Embryonic facial prominence (tissue), 1 donor: ENCODE data around the gene PSMD3.
"Not testable (repeated sequence)": the region's sequence is repeated elsewhere in the genome, so short reads cannot be mapped to it uniquely, and the experiment has no call there.

ENCODE experiments used
- DNase-seq: peaks from one replicate; pipeline ENCODE4 v3.0.0-alpha.2; 2016; ENCODE audit errors: extremely low spot score

The PSMD3 gene

DNA sequence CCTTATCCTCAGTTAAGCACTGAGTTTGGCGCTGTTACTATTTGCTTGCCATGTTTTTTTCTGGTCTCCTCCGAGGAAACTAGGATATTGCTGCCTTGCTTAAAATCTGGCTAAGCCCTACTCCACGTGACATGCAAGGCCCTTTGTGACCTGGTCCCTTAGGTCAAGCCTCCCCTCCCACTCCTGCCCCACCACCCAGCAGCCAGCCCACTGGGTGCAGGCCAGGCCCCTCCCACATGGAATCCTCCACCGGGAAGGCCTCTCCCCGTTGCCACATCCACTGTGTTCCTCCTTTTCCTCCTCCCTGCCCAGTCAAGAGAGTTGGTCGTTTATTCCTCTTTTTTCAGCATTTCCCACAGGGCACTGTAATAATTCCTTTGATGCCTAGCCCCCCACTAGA, 16.2 kb downstream of the PSMD3 start:
- DNase-seq, result no peak

DNA sequence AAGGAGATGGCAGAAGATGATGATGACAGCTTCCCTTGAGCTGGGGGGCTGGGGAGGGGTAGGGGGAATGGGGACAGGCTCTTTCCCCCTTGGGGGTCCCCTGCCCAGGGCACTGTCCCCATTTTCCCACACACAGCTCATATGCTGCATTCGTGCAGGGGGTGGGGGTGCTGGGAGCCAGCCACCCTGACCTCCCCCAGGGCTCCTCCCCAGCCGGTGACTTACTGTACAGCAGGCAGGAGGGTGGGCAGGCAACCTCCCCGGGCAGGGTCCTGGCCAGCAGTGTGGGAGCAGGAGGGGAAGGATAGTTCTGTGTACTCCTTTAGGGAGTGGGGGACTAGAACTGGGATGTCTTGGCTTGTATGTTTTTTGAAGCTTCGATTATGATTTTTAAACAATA, 16.9 kb downstream of the PSMD3 start:
- DNase-seq, result no peak

DNA sequence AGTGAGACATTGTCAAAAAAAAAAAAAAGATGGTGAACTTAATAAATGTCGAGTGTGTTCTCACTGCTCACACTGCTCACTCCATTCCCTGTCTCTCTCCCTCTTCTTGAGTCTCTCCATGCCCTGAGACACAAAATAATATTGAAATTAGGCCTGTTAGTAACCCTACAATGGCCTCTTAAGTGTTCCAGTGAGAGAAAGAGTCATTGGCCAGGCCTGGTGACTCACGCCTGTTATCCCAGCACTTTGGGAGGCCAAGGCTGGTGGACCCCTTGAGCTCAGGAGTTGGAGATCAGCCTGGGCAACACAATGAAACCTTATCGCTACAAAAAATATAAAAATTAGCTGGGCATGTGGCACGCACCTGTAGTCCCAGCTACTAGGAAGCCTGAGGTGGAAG, 18.5 kb downstream of the PSMD3 start:
- DNase-seq, result no peak

DNA sequence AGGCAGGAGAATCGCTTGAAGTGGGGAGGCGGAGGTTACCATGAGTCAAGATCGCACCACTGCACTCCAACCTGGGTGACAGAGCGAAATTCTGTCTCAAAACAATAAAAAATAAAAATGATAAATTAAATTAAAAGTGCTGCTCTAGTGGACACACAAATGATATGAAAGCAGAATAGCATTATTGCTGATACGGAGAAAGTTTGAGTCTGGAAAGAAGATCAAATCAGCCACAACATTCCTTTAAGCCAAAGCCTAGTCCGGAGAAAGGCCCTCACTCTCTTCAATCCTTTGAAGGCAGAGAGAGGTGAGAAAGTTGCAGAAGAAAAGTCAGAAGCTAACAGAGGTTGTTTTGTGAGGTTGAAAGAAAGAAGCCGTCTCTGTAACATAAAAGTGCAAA, 19.6 kb downstream of the PSMD3 start:
- DNase-seq, result no peak

DNA sequence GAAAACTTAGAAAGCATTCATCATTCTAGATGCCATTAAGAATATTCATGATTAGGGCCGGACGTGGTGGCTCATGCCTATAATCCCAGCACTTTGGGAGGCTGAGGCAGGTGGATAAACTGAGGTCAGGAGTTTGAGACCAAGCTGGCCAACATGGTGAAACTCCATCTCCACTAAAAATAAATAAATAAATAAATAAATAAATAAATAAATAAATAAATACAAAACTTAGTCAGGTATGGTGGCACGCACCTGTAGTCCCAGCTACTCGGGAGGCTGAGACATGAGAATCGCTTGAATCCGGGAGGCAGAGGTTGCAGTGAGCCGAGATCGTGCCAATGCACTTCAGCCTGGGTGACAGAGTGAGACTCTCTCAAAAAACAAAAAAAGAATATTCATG, 20.7 kb downstream of the PSMD3 start:
- DNase-seq, result not testable (repeated sequence)

DNA sequence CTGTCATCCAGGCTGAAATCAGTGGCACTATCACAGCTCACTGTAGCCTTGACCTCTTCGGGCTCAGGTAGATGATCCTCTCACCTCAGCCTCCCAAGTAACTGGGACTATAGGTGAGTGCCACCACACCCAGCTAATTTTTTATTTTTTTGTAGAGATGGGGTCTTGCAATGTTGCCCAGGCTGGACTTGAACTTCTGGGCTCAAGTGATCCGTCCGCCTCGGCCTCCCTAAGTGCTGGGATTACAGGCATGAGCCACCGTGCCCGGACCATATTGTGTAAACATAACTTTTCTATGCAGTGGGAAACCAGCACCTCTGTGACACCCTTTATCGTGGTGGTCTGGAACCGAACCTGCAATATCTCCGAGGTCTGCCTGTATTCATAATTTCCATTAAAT, 23.5 kb downstream of the PSMD3 start:
- DNase-seq, result no peak

DNA sequence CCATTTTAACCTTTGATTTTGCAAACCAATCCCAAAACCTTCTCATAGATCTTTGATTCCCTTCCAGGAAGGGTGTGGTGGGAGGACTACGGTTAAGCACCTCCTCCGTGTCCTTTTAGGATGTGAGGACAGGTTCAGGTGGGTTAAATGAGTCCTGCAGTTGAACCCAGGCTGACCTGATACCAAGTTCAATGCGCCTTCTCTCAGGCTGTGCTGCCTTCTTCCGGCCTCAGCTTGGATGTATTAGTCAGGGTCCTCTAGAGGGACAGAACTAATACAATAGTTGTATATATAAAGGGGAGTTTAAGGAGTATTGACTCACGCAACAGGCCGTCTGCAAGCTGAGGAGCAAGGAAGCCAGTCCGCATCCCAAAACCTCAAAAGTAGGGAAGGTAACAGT, 24.1 kb downstream of the PSMD3 start:
- no peak for DNase-seq

DNA sequence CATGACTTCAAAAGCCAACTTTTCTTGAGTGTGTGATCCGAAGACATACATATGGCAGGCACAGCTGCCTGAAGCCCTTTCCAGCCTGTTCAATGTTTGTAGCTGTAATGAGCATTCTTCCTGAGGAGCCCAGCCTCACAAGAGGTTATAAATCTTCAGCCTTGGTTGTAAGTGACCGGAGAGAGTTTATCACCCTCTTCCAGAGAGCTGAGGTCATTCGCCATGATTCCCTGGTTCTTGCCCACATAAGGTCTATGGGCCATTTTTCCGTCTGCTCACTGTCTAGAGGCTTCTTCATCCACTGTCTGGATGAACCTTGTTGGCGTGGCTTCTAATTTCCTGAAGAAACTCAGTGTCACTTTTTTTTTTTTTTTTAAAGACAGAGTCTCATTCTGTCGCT, 24.9 kb downstream of the PSMD3 start:
- no peak for DNase-seq

DNA sequence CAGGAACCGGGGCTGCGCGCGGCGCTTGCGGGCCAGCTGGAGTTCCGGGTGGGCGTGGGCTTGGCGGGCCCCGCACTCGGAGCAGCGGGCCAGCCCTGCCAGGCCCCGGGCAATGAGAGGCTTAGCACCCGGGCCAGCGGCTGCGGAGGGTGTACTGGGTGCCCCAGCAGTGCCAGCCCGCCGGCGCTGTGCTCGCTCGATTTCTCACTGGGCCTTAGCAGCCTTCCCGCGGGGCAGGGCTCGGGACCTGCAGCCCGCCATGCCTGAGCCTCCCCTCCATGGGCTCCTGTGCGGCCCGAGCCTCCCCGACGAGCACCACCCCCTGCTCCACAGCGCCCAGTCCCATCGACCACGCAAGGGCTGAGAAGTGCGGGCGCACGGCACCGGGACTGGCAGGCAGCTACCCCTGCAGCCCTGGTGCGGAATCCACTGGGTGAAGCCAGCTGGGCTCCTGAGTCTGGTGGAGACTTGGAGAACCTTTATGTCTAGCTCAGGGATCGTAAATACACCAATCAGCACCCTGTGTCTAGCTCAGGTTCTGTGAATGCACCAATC, 30.4 kb downstream of the PSMD3 start:
- DNase-seq, result not testable (repeated sequence)

DNA sequence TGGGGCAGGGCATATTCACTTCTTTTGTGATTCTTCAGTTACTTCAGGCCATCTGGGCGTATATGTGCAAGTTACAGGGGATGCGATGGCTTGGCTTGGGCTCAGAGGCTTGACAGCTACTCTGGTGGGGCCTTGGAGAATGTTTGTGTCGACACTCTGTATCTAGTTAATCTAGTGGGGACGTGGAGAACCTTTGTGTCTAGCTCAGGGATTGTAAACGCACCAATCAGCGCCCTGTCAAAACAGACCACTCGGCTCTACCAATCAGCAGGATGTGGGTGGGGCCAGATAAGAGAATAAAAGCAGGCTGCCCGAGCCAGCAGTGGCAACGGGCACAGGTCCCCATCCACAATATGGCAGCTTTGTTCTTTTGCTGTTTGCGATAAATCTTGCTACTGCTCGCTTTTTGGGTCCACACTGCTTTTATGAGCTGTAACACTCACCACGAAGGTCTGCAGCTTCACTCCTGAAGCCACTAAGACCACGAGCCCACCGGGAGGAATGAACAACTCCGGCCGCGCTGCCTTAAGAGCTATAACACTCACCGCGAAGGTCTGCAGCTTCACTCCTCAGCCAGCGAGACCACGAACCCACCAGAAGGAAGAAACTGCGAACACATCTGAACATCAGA, 31.5 kb downstream of the PSMD3 start:
- not testable (repeated sequence) for DNase-seq

DNA sequence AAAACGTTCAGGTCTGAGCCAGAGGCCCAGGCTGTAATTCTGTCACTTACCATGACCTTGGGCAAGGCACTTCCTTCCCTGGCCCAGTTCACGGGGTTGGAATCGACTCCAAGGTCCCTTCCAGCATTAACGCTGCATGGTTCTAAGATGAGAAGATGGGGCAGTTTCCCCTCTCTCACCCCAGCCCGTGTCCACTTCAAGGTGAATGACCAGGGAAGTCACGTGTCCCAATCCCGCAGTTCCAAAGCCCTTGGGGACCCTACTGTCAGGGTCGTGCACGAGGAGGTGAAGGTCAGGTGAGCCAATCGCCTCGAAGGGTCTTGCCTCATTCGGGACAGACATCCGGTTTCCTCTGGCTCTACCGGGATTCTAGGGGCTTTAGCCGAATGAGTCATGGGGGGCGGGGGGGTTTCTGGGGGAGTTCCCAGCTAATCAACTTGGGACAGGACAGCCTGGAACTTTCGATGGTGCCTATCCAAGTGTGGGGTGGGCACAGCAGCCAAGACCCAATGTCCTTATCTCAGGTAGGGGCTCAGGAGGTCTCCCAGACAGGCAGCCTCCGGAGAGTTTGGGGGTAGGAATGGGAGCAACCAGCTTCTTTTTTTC, 33.9 kb downstream of the PSMD3 start:
- no peak for DNase-seq

DNA sequence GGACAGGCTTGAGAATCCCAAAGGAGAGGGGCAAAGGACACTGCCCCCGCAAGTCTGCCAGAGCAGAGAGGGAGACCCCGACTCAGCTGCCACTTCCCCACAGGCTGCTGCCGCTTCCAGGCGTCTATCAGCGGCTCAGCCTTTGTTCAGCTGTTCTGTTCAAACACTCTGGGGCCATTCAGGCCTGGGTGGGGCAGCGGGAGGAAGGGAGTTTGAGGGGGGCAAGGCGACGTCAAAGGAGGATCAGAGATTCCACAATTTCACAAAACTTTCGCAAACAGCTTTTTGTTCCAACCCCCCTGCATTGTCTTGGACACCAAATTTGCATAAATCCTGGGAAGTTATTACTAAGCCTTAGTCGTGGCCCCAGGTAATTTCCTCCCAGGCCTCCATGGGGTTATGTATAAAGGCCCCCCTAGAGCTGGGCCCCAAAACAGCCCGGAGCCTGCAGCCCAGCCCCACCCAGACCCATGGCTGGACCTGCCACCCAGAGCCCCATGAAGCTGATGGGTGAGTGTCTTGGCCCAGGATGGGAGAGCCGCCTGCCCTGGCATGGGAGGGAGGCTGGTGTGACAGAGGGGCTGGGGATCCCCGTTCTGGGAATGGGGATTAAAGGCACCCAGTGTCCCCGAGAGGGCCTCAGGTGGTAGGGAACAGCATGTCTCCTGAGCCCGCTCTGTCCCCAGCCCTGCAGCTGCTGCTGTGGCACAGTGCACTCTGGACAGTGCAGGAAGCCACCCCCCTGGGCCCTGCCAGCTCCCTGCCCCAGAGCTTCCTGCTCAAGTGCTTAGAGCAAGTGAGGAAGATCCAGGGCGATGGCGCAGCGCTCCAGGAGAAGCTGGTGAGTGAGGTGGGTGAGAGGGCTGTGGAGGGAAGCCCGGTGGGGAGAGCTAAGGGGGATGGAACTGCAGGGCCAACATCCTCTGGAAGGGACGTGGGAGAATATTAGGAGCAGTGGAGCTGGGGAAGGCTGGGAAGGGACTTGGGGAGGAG, 34.7 kb downstream of the PSMD3 start, which contains the start of gene CSF3:
CSF3 (plus strand) TSS at position 436 of the 993 bp plus-strand sequence; CDS start at position 471, 35 bp downstream.
- no peak for DNase-seq

DNA sequence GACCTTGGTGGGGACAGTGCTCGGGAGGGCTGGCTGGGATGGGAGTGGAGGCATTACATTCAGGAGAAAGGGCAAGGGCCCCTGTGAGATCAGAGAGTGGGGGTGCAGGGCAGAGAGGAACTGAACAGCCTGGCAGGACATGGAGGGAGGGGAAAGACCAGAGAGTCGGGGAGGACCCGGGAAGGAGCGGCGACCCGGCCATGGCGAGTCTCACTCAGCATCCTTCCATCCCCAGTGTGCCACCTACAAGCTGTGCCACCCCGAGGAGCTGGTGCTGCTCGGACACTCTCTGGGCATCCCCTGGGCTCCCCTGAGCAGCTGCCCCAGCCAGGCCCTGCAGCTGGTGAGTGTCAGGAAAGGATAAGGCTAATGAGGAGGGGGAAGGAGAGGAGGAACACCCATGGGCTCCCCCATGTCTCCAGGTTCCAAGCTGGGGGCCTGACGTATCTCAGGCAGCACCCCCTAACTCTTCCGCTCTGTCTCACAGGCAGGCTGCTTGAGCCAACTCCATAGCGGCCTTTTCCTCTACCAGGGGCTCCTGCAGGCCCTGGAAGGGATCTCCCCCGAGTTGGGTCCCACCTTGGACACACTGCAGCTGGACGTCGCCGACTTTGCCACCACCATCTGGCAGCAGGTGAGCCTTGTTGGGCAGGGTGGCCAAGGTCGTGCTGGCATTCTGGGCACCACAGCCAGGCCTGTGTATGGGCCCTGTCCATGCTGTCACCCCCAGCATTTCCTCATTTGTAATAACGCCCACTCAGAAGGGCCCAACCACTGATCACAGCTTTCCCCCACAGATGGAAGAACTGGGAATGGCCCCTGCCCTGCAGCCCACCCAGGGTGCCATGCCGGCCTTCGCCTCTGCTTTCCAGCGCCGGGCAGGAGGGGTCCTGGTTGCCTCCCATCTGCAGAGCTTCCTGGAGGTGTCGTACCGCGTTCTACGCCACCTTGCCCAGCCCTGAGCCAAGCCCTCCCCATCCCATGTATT, 35.7 kb downstream of the PSMD3 start:
- DNase-seq, result no peak

DNA sequence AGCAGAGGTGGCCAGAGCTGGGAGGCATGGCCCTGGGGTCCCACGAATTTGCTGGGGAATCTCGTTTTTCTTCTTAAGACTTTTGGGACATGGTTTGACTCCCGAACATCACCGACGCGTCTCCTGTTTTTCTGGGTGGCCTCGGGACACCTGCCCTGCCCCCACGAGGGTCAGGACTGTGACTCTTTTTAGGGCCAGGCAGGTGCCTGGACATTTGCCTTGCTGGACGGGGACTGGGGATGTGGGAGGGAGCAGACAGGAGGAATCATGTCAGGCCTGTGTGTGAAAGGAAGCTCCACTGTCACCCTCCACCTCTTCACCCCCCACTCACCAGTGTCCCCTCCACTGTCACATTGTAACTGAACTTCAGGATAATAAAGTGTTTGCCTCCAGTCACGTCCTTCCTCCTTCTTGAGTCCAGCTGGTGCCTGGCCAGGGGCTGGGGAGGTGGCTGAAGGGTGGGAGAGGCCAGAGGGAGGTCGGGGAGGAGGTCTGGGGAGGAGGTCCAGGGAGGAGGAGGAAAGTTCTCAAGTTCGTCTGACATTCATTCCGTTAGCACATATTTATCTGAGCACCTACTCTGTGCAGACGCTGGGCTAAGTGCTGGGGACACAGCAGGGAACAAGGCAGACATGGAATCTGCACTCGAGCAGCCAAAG, 36.9 kb downstream of the PSMD3 start:
- no peak for DNase-seq

DNA sequence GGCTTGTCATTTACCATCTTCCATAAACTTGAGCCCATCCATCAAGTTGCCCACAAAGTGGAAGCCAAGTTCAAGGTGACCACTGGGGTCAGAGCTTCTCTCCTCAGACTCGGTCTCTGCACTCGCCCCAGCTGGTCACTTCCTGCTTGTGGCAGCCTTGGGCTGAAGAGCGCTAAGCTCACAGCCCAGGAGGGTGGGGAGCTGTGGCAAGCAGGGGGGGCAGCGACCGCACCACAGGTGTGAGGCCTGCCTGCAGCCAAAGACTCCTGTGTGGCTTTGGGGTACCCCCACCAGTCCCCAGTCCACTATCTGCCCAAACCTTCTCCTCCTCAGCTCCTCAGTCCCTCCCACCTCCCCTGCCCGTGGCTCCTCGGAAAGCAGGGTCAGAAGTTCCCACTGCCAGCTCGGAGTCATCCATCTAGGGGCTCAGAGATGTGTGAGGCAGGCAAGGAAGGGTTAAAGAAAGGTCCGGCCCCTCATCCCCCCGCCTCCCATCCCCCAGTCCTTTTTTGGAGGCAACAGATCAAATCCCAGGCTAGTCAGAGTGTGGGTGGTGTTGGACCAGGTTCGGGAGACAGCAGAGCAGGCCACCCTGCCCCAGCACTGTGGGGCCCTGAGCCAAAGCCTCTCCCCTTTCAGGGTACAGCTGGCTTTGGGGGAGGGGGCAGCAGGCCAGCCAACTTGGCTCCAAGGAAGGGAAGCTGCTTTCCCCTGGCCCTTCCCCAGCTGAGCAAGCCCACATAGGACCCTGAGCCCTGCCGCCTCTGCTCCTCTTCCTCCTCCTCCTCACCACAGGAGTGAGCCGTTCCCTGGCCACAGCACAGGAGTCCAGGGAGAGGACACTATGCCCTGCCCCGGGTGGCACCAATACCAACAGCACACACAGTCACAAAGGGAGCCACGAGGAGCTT, 37.9 kb downstream of the PSMD3 start:
- no peak for DNase-seq

DNA sequence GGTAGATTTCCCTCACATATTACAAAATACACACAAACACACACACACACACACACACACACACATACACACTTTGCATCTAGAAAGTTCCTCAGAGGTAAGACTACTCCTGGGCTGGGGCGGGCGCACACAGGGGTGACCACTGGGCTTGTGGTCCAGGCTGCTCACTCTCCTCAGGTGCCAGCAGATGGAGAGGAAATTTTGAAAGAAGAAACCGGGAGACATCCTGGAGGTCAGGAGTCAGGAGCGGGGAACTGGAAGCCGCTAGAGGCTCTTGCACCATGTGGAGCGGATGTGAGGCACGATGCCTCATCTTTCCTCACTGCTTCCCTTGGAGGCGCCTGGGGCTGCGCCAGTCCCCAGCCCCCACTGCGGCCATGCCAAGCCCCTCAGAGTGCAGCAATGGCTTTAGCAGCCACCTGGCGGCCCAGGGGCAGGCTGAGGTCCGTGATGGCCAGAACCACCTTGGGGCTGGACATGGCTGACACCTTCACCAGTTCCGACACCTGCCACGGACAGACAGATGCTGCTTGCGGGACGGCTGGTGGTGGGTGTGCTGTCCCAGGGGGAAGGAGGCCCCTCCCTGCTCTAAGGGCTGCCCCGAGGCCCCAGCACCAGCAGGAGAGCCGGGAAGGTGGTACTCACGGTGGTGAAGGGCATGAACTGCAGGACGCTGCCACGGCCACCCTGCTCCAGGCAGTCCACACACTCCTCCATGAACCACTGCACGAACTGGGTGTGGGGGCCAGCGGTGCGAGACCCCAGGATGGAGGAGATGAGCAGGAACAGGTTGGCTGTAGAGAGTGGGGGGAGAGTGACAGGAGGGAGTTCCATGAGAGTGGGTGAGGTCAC, 38.8 kb downstream of the PSMD3 start:
- DNase-seq, result no peak

DNA sequence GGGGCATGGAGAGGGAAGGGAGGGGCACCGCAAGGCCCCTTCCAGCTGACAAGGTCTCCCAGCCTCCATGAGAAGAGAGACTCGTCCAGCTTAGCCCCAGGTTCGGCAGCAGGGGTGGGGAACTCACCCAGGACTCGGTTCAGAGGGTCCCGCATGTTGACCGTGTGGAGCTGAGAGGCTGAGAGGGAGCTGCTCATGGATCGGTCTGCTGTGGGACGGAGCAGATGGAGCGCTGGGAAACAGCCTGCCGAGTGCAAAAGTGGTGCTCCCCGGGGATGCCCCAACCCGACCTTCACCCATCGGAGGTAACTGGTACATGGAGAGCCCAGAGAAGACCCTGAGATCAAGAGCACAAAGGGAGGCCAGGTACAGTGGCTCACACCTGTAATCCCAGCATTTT, 39.5 kb downstream of the PSMD3 start:
- no peak for DNase-seq

DNA sequence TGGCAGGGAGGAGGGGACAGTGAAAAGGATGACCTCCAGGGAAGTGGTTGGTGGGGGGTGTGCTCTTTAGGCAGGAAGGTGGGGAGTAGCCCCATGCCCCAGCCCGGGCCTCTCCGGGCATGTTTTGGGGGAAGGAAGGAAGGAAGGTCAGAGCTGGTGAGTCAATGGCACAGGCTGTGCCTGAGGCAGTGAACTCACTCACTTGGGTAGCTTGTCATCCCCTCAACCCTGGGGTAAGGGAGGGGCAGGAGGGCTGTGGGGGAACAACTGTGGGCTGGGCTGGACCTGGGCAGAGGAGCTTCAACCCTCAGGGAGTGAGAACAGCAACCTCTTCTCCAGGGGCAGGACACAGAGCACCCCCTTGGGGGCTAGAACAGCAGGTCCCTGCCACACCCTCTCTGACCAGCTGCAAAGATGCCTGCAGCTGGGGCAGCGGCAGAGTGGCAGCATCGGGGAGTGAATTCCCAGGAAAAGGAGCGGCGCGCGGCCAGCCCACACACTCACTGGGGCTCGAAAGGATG, 40.9 kb downstream of the PSMD3 start:
- DNase-seq, result no peak
